Measurements from ENCODE around the gene SPACDR. TPM values are rescaled to one million over a fixed set of nuclear protein-coding genes. Genes with fewer than 3 reads are reported as not detected.
"Not testable (repeated sequence)": the region's sequence is repeated elsewhere in the genome, so short reads cannot be mapped to it uniquely, and the experiment has no call there.

Gene SPACDR
- total RNA-seq, 2 experiments from 2014 or later: 3.5 to 5.9 TPM

- Mint-ChIP-seq H3K27me3 (no peaks in the 10 kb centered on the region), H3K36me3 (peaks cover 13% of the 10 kb centered on the region), H3K9me3 (no peaks in the 10 kb centered on the region), H3K27ac (no peak overlapping the region), H3K4me3 (no peak overlapping the region), H3K4me1 (peaks cover 6% of the 10 kb centered on the region)
- ATAC-seq (ENCODE audit: low read depth): no peak
- no peak for DNase-seq
- POLR2A ChIA-PET: no interaction called here
These were observed 3.7 kb upstream of the SPACDR start for GRCh38 chr7:100467638-100468373.

GRCh38 chr7:100466653-100467605, 2.9 kb upstream of the SPACDR start:
- POLR2A ChIA-PET: no interaction called here
- H3K36me3 Mint-ChIP-seq: peaks cover 13% of the 10 kb centered on the region
- no peak for DNase-seq

GRCh38 chr7:100465702-100466311, 1.7 kb upstream of the SPACDR start:
- H3K4me1 Mint-ChIP-seq: peaks cover 6% of the 10 kb centered on the region
- DNase-seq (no peak), ATAC-seq (ENCODE audit: low read depth) (no peak)
- no peaks in the 10 kb centered on the region for H3K27me3 Mint-ChIP-seq
- no peaks in the 10 kb centered on the region for H3K9me3 Mint-ChIP-seq
- POLR2A ChIA-PET: interaction anchor here (0.6 to 0.7 kb wide), 3 partner anchors 10 to 97 kb away, joined by 3 read pairs; no protein-coding TSS in a partner anchor
- no peak overlapping the region for H3K27ac Mint-ChIP-seq
- peaks cover 13% of the 10 kb centered on the region for H3K36me3 Mint-ChIP-seq
- no peak overlapping the region for H3K4me3 Mint-ChIP-seq

More at GRCh38 chr7:100466653-100467605, 2.9 kb upstream of the SPACDR start:
- Mint-ChIP-seq H3K27me3 (no peaks in the 10 kb centered on the region), H3K9me3 (no peaks in the 10 kb centered on the region), H3K27ac (no peak overlapping the region), H3K4me3 (no peak overlapping the region), H3K4me1 (peaks cover 6% of the 10 kb centered on the region)
- no peak for ATAC-seq (ENCODE audit: low read depth)

- Mint-ChIP-seq H3K9me3 (no peaks in the 10 kb centered on the region), H3K36me3 (peaks cover 12% of the 10 kb centered on the region), H3K27me3 (no peaks in the 10 kb centered on the region), H3K27ac (no peak overlapping the region), H3K4me3 (no peak overlapping the region), H3K4me1 (peaks cover 4% of the 10 kb centered on the region)
- ATAC-seq (ENCODE audit: low read depth) (no peak), DNase-seq (no peak)
- POLR2A ChIA-PET: interaction anchor here (0.6 to 0.8 kb wide), 4 partner anchors 11 to 96 kb away, joined by 3 to 5 read pairs (median 3); no protein-coding TSS in a partner anchor
These were observed 1.2 kb upstream of the SPACDR start for GRCh38 chr7:100465299-100465698.

- POLR2A ChIA-PET: interaction anchor here (0.8 kb wide), 1 partner anchor 77 kb away, joined by 5 read pairs; no protein-coding TSS in a partner anchor
- no peak overlapping the region for H3K27ac Mint-ChIP-seq
These were observed 731 bp upstream of the SPACDR start for GRCh38 chr7:100464791-100465190.

GRCh38 chr7:100457033-100457432, 7.0 kb downstream of the SPACDR start:
- Mint-ChIP-seq H3K4me3 (no peak overlapping the region), H3K9me3 (no peaks in the 10 kb centered on the region), H3K4me1 (peaks cover 5% of the 10 kb centered on the region), H3K36me3 (peaks cover 5% of the 10 kb centered on the region), H3K27ac (no peak overlapping the region), H3K27me3 (no peaks in the 10 kb centered on the region)
- DNase-seq: no peak
- ATAC-seq (ENCODE audit: low read depth): no peak
- POLR2A ChIA-PET: no interaction called here

More at GRCh38 chr7:100464791-100465190, 731 bp upstream of the SPACDR start:
- H3K9me3 Mint-ChIP-seq: no peaks in the 10 kb centered on the region
- H3K36me3 Mint-ChIP-seq: peaks cover 12% of the 10 kb centered on the region
- no peaks in the 10 kb centered on the region for H3K27me3 Mint-ChIP-seq
- ATAC-seq (ENCODE audit: low read depth): no peak
- peaks cover 4% of the 10 kb centered on the region for H3K4me1 Mint-ChIP-seq
- no peak for DNase-seq
- H3K4me3 Mint-ChIP-seq: no peak overlapping the region

GRCh38 chr7:100456562-100456961, 7.5 kb downstream of the SPACDR start:
- Mint-ChIP-seq H3K27ac (no peak overlapping the region), H3K27me3 (no peaks in the 10 kb centered on the region), H3K4me1 (peaks cover 5% of the 10 kb centered on the region), H3K36me3 (peaks cover 3% of the 10 kb centered on the region), H3K4me3 (no peak overlapping the region), H3K9me3 (no peaks in the 10 kb centered on the region)
- POLR2A ChIA-PET: no interaction called here
- ATAC-seq (ENCODE audit: low read depth) (no peak), DNase-seq (no peak)

- Mint-ChIP-seq H3K9me3 (no peaks in the 10 kb centered on the region), H3K4me3 (no peak overlapping the region), H3K36me3 (peaks cover 3% of the 10 kb centered on the region), H3K27ac (no peak overlapping the region), H3K4me1 (peaks cover 5% of the 10 kb centered on the region), H3K27me3 (no peaks in the 10 kb centered on the region)
- ATAC-seq (ENCODE audit: low read depth) (no peak), DNase-seq (no peak)
- POLR2A ChIA-PET: interaction anchor here (0.6 to 2.1 kb wide), 9 partner anchors 8 to 109 kb away, joined by 3 to 7 read pairs (median 4); partner anchors contain the start of genes AGFG2, MEPCE and ZCWPW1
These were observed 8.9 kb downstream of the SPACDR start for GRCh38 chr7:100455206-100455605.

- H3K27me3 Mint-ChIP-seq; H3K27ac Mint-ChIP-seq; H3K4me1 Mint-ChIP-seq; DNase-seq; ATAC-seq (ENCODE audit: low read depth); H3K36me3 Mint-ChIP-seq; H3K4me3 Mint-ChIP-seq; H3K9me3 Mint-ChIP-seq: not testable (repeated sequence)
- POLR2A ChIA-PET: interaction anchor here (0.7 to 2.1 kb wide), 5 partner anchors 10 to 237 kb away, joined by 3 to 7 read pairs (median 4); partner anchors contain the start of genes AGFG2, MEPCE and ZCWPW1
These were observed 10.2 kb downstream of the SPACDR start for GRCh38 chr7:100453854-100454253.

- POLR2A ChIA-PET: interaction anchor here (1.2 kb wide), 1 partner anchor 24 kb away, joined by 3 read pairs; the partner anchor contains the start of gene ZCWPW1
- DNase-seq (no peak), ATAC-seq (ENCODE audit: low read depth) (no peak)
- H3K4me3 Mint-ChIP-seq: no peak overlapping the region
- H3K9me3 Mint-ChIP-seq: no peaks in the 10 kb centered on the region
- H3K36me3 Mint-ChIP-seq: no peaks in the 10 kb centered on the region
- peaks cover 5% of the 10 kb centered on the region for H3K4me1 Mint-ChIP-seq
- no peaks in the 10 kb centered on the region for H3K27me3 Mint-ChIP-seq
- H3K27ac Mint-ChIP-seq: no peak overlapping the region
These were observed 11.5 kb downstream of the SPACDR start for GRCh38 chr7:100452513-100452912.

GRCh38 chr7:100449190-100449795, 14.8 kb downstream of the SPACDR start:
- Mint-ChIP-seq H3K4me1 (peaks cover 17% of the 10 kb centered on the region), H3K27ac (peak overlapping the region; percentile 2)
- no peak for ATAC-seq (ENCODE audit: low read depth)

GRCh38 chr7:100447363-100447762, 16.7 kb downstream of the SPACDR start:
- not testable (repeated sequence) for DNase-seq; H3K27me3 Mint-ChIP-seq; H3K27ac Mint-ChIP-seq; H3K9me3 Mint-ChIP-seq; H3K36me3 Mint-ChIP-seq; H3K4me3 Mint-ChIP-seq; ATAC-seq (ENCODE audit: low read depth)
- H3K4me1 Mint-ChIP-seq: peaks cover 20% of the 10 kb centered on the region
- POLR2A ChIA-PET: interaction anchor here (0.6 to 7.1 kb wide), 5 partner anchors 8 to 260 kb away, joined by 3 to 63 read pairs (median 4); partner anchors contain the start of genes MEPCE, PPP1R35 and ZCWPW1

More at GRCh38 chr7:100449190-100449795, 14.8 kb downstream of the SPACDR start:
- no peaks in the 10 kb centered on the region for H3K9me3 Mint-ChIP-seq
- no peak for DNase-seq
- POLR2A ChIA-PET: interaction anchor here (0.6 to 1.9 kb wide), 5 partner anchors 13 to 311 kb away, joined by 3 to 14 read pairs (median 3); partner anchors contain the start of genes PPP1R35 and ZCWPW1
- no peaks in the 10 kb centered on the region for H3K27me3 Mint-ChIP-seq
- H3K4me3 Mint-ChIP-seq: no peak overlapping the region
- no peaks in the 10 kb centered on the region for H3K36me3 Mint-ChIP-seq

All from activated naive CD8-positive, alpha-beta T cell treated with anti-CD3 and anti-CD28 coated beads, Interleukin-2, amount 10 ng/mL, durations not matched to agents 7 days and 5 days (primary cell).